ENCODE results near the gene AGBL4. TPM values are rescaled to one million over a fixed set of nuclear protein-coding genes. Genes with fewer than 3 reads are reported as not detected.

Gene AGBL4
- total RNA-seq, 1 experiment from 2014 or later = not detected

- Histone ChIP-seq H3K4me2 (ENCODE audit: low read length) (no peak overlapping the region), H3K27me3 (ENCODE audit: insufficient read depth, low read length) (no peaks in the 10 kb centered on the region), H4K20me1 (ENCODE audit: insufficient read depth) (no peaks in the 10 kb centered on the region), H3K27ac (ENCODE audit: low read depth, low read length) (no peak overlapping the region), H3K9ac (ENCODE audit: low read length) (no peak overlapping the region), H3K79me2 (ENCODE audit: insufficient read depth, low read length) (no peaks in the 10 kb centered on the region), H2AFZ (ENCODE audit: low read depth, low read length, poor library complexity, severe bottlenecking) (no peak overlapping the region), H3K36me3 (ENCODE audit: control insufficient read depth in 1 of 2, insufficient read depth in 2 of 2, low read length in 2 of 2) (no peaks in the 10 kb centered on the region), H3K4me3 (replicated peaks in 1 of 2; ENCODE audit: low read depth in 1 of 2, low read length in 2 of 2) (no peak overlapping the region), H3K9me2 (ENCODE audit: insufficient read depth) (no peaks in the 10 kb centered on the region), H3K4me1 (ENCODE audit: control insufficient read depth in 1 of 2, insufficient read depth in 2 of 2, low read length in 2 of 2) (no peaks in the 10 kb centered on the region), H3K9me3 (ENCODE audit: control insufficient read depth in 1 of 2, insufficient read depth in 1 of 2, low read depth in 1 of 2, low read length in 2 of 2) (peaks cover 0 to 3% of the 10 kb centered on the region in 2 experiments; a peak in 1 of 4 replicates)
- TF ChIP-seq TCF7L2 (IDR thresholded peaks at IDR 0.05; ENCODE audit: borderline replicate concordance, extremely low read depth, insufficient read depth, insufficient read length) (no peak), FOSL1 (IDR thresholded peaks at IDR 0.05; ENCODE audit: low read depth) (no peak), POLR2AphosphoS5 (IDR thresholded peaks at IDR 0.05; ENCODE audit: low read depth, low read length) (no peak), REST (IDR thresholded peaks at IDR 0.05; ENCODE audit: low read depth) (no peak), SRF (IDR thresholded peaks at IDR 0.05; ENCODE audit: low read depth) (no peak), ELF1 (IDR thresholded peaks at IDR 0.05; ENCODE audit: borderline replicate concordance, low read depth) (no peak), YY1 (IDR thresholded peaks at IDR 0.05; ENCODE audit: extremely low read depth, insufficient replicate concordance, low read depth, low read length) (no peak), EGR1 (IDR thresholded peaks at IDR 0.05; ENCODE audit: low read depth) (no peak), SIN3A (IDR thresholded peaks at IDR 0.05; ENCODE audit: low read depth) (no peak), CEBPB (IDR thresholded peaks at IDR 0.05; ENCODE audit: low read depth) (no peak), EZH2 (IDR thresholded peaks at IDR 0.05) (no peak), EZH2phosphoT487 (IDR thresholded peaks at IDR 0.05; ENCODE audit: borderline replicate concordance) (no peak), POLR2A (IDR thresholded peaks at IDR 0.05; ENCODE audit: borderline replicate concordance, extremely low read depth, insufficient read depth, insufficient read length) (no peak), CBX3 (IDR thresholded peaks at IDR 0.05; ENCODE audit: low read depth) (no peak), JUND (IDR thresholded peaks at IDR 0.05) (no peak), CTCF (IDR thresholded peaks at IDR 0.05 in 2 of 3, conservative IDR thresholded peaks at IDR 0.05 in 1 of 3; ENCODE audit: borderline replicate concordance in 1 of 3, insufficient read depth in 1 of 3, low read depth in 2 of 3, low read length in 2 of 3) (no peak), ZNF274 (IDR thresholded peaks at IDR 0.05; ENCODE audit: low read depth, low read length) (no peak), ZBTB33 (IDR thresholded peaks at IDR 0.05; ENCODE audit: extremely low read depth, insufficient replicate concordance, low read length) (no peak)
- TF ChIP-seq, protein P1, sequence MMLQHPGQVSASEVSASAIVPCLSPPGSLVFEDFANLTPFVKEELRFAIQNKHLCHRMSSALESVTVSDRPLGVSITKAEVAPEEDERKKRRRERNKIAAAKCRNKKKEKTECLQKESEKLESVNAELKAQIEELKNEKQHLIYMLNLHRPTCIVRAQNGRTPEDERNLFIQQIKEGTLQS (IDR thresholded peaks at IDR 0.05) = no peak
- TF ChIP-seq, protein P2, sequence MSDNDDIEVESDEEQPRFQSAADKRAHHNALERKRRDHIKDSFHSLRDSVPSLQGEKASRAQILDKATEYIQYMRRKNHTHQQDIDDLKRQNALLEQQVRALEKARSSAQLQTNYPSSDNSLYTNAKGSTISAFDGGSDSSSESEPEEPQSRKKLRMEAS (IDR thresholded peaks at IDR 0.05) = no peak
- no TSS peak for BruUV-seq (replicated peaks)
- ATAC-seq = no peak
- DNase-seq (ENCODE audit: low read depth, low spot score) = no peak
- ChIA-PET POLR2A (no interaction called here), RAD21 (ENCODE audit: low non-redundant PET in 1 of 2, low total read pairs in 2 of 2, uncharacterized antibody in 2 of 2, unreplicated experiment in 2 of 2) (no interaction called here), CTCF (no interaction called here)
- intact Hi-C loops (cut with micrococcal nuclease) = no loop called here
Observed at GRCh38 chr1:49028396-49028795, 995.4 kb downstream of the AGBL4 start.

Measured in HCT116 (cell line).